ENCODE results near the gene GTSE1.

Gene GTSE1

GRCh38 chr22:46273432-46274148 lies 23.1 kb upstream of the GTSE1 start:
- no peak for DNase-seq (ENCODE audit: low read depth, low spot score)

- DNase-seq (ENCODE audit: low read depth, low spot score), result no peak
These were observed 22.3 kb upstream of the GTSE1 start for GRCh38 chr22:46274381-46274780.

GRCh38 chr22:46275455-46276122 lies 21.1 kb upstream of the GTSE1 start:
- no peak for DNase-seq (ENCODE audit: low read depth, low spot score)

- no peak for DNase-seq (ENCODE audit: low read depth, low spot score)
These were observed 20.1 kb upstream of the GTSE1 start for GRCh38 chr22:46276563-46276962.

- no peak for DNase-seq (ENCODE audit: low read depth, low spot score)
These were observed 17.7 kb upstream of the GTSE1 start for GRCh38 chr22:46278656-46279645.

GRCh38 chr22:46280063-46280817 lies 16.4 kb upstream of the GTSE1 start:
- DNase-seq (ENCODE audit: low read depth, low spot score), result no peak

GRCh38 chr22:46280999-46281623 lies 15.6 kb upstream of the GTSE1 start:
- no peak for DNase-seq (ENCODE audit: low read depth, low spot score)

GRCh38 chr22:46281866-46282678 lies 14.6 kb upstream of the GTSE1 start:
- DNase-seq (ENCODE audit: low read depth, low spot score), result no peak

- DNase-seq (ENCODE audit: low read depth, low spot score), result no peak
These were observed 10.7 kb upstream of the GTSE1 start for GRCh38 chr22:46286006-46286405.

- DNase-seq (ENCODE audit: low read depth, low spot score), result no peak
These were observed 9.5 kb upstream of the GTSE1 start for GRCh38 chr22:46286941-46287872.

GRCh38 chr22:46287873-46288751 lies 8.6 kb upstream of the GTSE1 start:
- no peak for DNase-seq (ENCODE audit: low read depth, low spot score)

- DNase-seq (ENCODE audit: low read depth, low spot score), result no peak
These were observed 7.8 kb upstream of the GTSE1 start for GRCh38 chr22:46288846-46289243.

- DNase-seq (ENCODE audit: low read depth, low spot score), result no peak
These were observed 7.3 kb upstream of the GTSE1 start for GRCh38 chr22:46289244-46289891.

GRCh38 chr22:46290121-46290842 lies 6.4 kb upstream of the GTSE1 start:
- DNase-seq (ENCODE audit: low read depth, low spot score), result no peak

GRCh38 chr22:46290843-46291785 lies 5.6 kb upstream of the GTSE1 start:
- no peak for DNase-seq (ENCODE audit: low read depth, low spot score)

- no peak for DNase-seq (ENCODE audit: low read depth, low spot score)
These were observed 4.5 kb upstream of the GTSE1 start for GRCh38 chr22:46292173-46292572.

All from activated CD4-positive, CD25-positive, alpha-beta regulatory T cell treated with anti-CD3 and anti-CD28 coated beads, Interleukin-2, amount 50 U/mL, for 16 hours (primary cell).